Measurements from ENCODE around the gene CMTM7.

The CMTM7 gene

GRCh38 chr3:32487781-32488473 lies 96.3 kb downstream of the CMTM7 start:
- TF ChIP-seq FOXP2 (optimal IDR thresholded peaks at IDR 0.05; ENCODE audit: borderline replicate concordance, extremely low read depth, extremely low read length, insufficient read depth) (no peak), TAF1 (IDR thresholded peaks at IDR 0.05; ENCODE audit: borderline replicate concordance, insufficient read depth, low read length) (no peak), SIN3A (IDR thresholded peaks at IDR 0.05; ENCODE audit: borderline replicate concordance, insufficient read depth, low read length) (no peak), REST (IDR thresholded peaks at IDR 0.05; ENCODE audit: insufficient read depth in 1 of 2, low read depth in 2 of 2, low read length in 2 of 2) (no peak), POLR2AphosphoS5 (IDR thresholded peaks at IDR 0.05; ENCODE audit: low read depth, low read length) (no peak)

GRCh38 chr3:32488474-32489008 lies 96.9 kb downstream of the CMTM7 start:
- no peak for TF ChIP-seq REST (IDR thresholded peaks at IDR 0.05; ENCODE audit: insufficient read depth in 1 of 2, low read depth in 2 of 2, low read length in 2 of 2)
- no peak for TF ChIP-seq POLR2AphosphoS5 (IDR thresholded peaks at IDR 0.05; ENCODE audit: low read depth, low read length)
- no peak for TF ChIP-seq FOXP2 (optimal IDR thresholded peaks at IDR 0.05; ENCODE audit: borderline replicate concordance, extremely low read depth, extremely low read length, insufficient read depth)

GRCh38 chr3:32492684-32493436 lies 101.2 kb downstream of the CMTM7 start:
- TF ChIP-seq REST (IDR thresholded peaks at IDR 0.05; ENCODE audit: insufficient read depth in 1 of 2, low read depth in 2 of 2, low read length in 2 of 2) = no peak
- TF ChIP-seq FOXP2 (optimal IDR thresholded peaks at IDR 0.05; ENCODE audit: borderline replicate concordance, extremely low read depth, extremely low read length, insufficient read depth) = no peak
- TF ChIP-seq SIN3A (IDR thresholded peaks at IDR 0.05; ENCODE audit: borderline replicate concordance, insufficient read depth, low read length) = no peak
- TF ChIP-seq POLR2AphosphoS5 (IDR thresholded peaks at IDR 0.05; ENCODE audit: low read depth, low read length) = no peak
- no peak for TF ChIP-seq TAF1 (IDR thresholded peaks at IDR 0.05; ENCODE audit: borderline replicate concordance, insufficient read depth, low read length)

GRCh38 chr3:32493437-32494414 lies 102.1 kb downstream of the CMTM7 start:
- TF ChIP-seq TAF1 (IDR thresholded peaks at IDR 0.05; ENCODE audit: borderline replicate concordance, insufficient read depth, low read length) (no peak), SIN3A (IDR thresholded peaks at IDR 0.05; ENCODE audit: borderline replicate concordance, insufficient read depth, low read length) (no peak), FOXP2 (optimal IDR thresholded peaks at IDR 0.05; ENCODE audit: borderline replicate concordance, extremely low read depth, extremely low read length, insufficient read depth) (no peak), REST (IDR thresholded peaks at IDR 0.05; ENCODE audit: insufficient read depth in 1 of 2, low read depth in 2 of 2, low read length in 2 of 2) (no peak), POLR2AphosphoS5 (IDR thresholded peaks at IDR 0.05; ENCODE audit: low read depth, low read length) (no peak)
